Measurements from ENCODE around the gene PDE4D. TPM values are rescaled to one million over a fixed set of nuclear protein-coding genes. Genes with fewer than 3 reads are reported as not detected.

The PDE4D gene
- total RNA-seq, 1 experiment from 2014 or later: 3.6 TPM

DNA sequence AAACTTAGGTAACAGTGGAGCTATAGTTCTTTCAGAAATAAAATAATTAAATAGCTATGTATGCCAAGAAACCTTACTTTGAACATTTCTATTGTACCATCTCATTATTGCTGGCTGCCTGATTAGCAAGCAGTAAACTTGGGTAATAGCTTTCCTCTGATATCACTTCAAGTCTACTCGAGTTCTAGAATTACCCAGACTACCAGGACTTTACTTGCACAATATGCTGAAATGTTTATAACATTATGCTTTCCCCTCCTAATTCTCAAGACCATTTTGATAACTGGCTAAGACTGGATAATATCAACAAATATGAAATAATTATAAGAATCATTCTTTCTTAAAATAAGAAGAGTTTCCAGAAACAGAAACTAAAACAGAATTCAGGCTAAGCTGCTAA is 798.0 kb downstream of the PDE4D start:
- Histone ChIP-seq H4K20me1 (ENCODE audit: low read length) (no peaks in the 10 kb centered on the region), H3F3A (ENCODE audit: low read length, unreplicated experiment) (no peaks in the 10 kb centered on the region), H3K79me2 (ENCODE audit: low read length) (no peaks in the 10 kb centered on the region), H3K9me3 (ENCODE audit: low read length) (no peaks in the 10 kb centered on the region), H3K9me2 (replicated peaks; ENCODE audit: low read length) (no peaks in the 10 kb centered on the region), H3K36me3 (ENCODE audit: low read depth, low read length) (no peaks in the 10 kb centered on the region), H3K4me2 (ENCODE audit: low read length) (no peak overlapping the region), H3K27me3 (ENCODE audit: low read length) (no peaks in the 10 kb centered on the region), H3K9ac (ENCODE audit: low read length) (no peak overlapping the region), H3K27ac (ENCODE audit: low read length) (no peak overlapping the region), H3K4me1 (ENCODE audit: insufficient read depth, low read length) (peaks cover 15% of the 10 kb centered on the region), H3K4me3 (ENCODE audit: low read length) (no peak overlapping the region), H2AFZ (ENCODE audit: low read length) (no peak overlapping the region)
- ATAC-seq (no peak), DNase-seq (no peak)
- no TSS peak for BruUV-seq (replicated peaks)
- CTCF ChIA-PET: no interaction called here
- intact Hi-C loops (cut with micrococcal nuclease): no loop called here
- TF ChIP-seq EZH2phosphoT487 (IDR thresholded peaks at IDR 0.05; ENCODE audit: borderline replicate concordance, low read length) (no peak), EZH2 (IDR thresholded peaks at IDR 0.05; ENCODE audit: low read length, unreplicated experiment) (no peak)
- TF ChIP-seq, protein P1, sequence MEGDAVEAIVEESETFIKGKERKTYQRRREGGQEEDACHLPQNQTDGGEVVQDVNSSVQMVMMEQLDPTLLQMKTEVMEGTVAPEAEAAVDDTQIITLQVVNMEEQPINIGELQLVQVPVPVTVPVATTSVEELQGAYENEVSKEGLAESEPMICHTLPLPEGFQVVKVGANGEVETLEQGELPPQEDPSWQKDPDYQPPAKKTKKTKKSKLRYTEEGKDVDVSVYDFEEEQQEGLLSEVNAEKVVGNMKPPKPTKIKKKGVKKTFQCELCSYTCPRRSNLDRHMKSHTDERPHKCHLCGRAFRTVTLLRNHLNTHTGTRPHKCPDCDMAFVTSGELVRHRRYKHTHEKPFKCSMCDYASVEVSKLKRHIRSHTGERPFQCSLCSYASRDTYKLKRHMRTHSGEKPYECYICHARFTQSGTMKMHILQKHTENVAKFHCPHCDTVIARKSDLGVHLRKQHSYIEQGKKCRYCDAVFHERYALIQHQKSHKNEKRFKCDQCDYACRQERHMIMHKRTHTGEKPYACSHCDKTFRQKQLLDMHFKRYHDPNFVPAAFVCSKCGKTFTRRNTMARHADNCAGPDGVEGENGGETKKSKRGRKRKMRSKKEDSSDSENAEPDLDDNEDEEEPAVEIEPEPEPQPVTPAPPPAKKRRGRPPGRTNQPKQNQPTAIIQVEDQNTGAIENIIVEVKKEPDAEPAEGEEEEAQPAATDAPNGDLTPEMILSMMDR (conservative IDR thresholded peaks at IDR 0.05; ENCODE audit: low read depth, low read length): no peak
- POLR2A ChIA-PET (ENCODE audit: unreplicated experiment): no interaction called here

DNA sequence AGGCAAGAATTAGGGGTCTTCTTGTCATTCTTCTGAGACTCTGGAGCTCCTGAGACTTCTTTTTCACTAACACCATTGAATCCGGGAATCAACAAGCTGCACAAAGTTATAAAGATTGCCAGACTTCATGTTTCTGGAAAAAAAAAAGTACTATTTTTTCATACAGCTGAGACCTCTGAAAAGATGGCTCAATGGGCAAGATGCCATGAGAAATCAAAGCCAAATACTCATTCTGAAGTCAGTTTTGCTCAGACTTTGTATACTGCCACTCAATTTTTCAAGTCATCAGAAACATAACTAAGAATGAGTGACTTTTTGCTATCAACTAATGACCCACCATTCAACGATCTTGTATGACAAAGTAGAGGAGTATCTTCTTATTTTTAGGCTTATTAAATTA is 798.7 kb downstream of the PDE4D start:
- H3K4me2 ChIP-seq (ENCODE audit: low read length): no peak overlapping the region
- no peaks in the 10 kb centered on the region for H3K36me3 ChIP-seq (ENCODE audit: low read depth, low read length)
- ChIA-PET CTCF (no interaction called here), POLR2A (ENCODE audit: unreplicated experiment) (no interaction called here)
- TF ChIP-seq, protein P1 (conservative IDR thresholded peaks at IDR 0.05; ENCODE audit: low read depth, low read length): no peak
- no peak for TF ChIP-seq EZH2 (IDR thresholded peaks at IDR 0.05; ENCODE audit: low read length, unreplicated experiment)
- no peak for TF ChIP-seq EZH2phosphoT487 (IDR thresholded peaks at IDR 0.05; ENCODE audit: borderline replicate concordance, low read length)
- BruUV-seq (replicated peaks): no TSS peak
- no peak overlapping the region for H2AFZ ChIP-seq (ENCODE audit: low read length)
- H3K79me2 ChIP-seq (ENCODE audit: low read length): no peaks in the 10 kb centered on the region
- H3K4me3 ChIP-seq (ENCODE audit: low read length): no peak overlapping the region
- no peaks in the 10 kb centered on the region for H3F3A ChIP-seq (ENCODE audit: low read length, unreplicated experiment)
- no peak overlapping the region for H3K9ac ChIP-seq (ENCODE audit: low read length)
- intact Hi-C loops (cut with micrococcal nuclease): no loop called here
- ATAC-seq: no peak
- no peak overlapping the region for H3K27ac ChIP-seq (ENCODE audit: low read length)
- no peaks in the 10 kb centered on the region for H3K9me2 ChIP-seq (replicated peaks; ENCODE audit: low read length)
- no peak for DNase-seq
- H3K27me3 ChIP-seq (ENCODE audit: low read length): no peaks in the 10 kb centered on the region
- H3K9me3 ChIP-seq (ENCODE audit: low read length): no peaks in the 10 kb centered on the region
- no peaks in the 10 kb centered on the region for H4K20me1 ChIP-seq (ENCODE audit: low read length)
- peaks cover 12% of the 10 kb centered on the region for H3K4me1 ChIP-seq (ENCODE audit: insufficient read depth, low read length)

DNA sequence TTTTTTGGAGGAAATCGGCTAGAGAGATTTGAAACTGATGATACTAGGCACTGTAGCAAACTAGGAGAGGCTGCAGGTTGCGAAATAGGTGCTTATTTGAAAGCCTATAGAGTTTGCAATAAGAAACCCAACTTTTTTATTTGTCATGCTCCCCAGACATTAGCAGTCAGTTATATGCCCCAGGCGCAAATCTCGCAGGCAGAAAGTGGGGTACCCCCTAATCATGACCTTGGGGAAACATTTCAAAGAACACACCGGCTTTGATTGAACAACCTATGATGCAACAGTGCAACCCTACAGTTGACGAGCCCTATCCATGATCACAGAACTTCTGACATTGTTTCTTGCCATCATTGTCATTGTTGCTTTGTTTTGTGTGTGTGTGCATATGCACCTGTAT is 800.2 kb downstream of the PDE4D start:
- ChIA-PET POLR2A (ENCODE audit: unreplicated experiment) (no interaction called here), CTCF (no interaction called here)
- Histone ChIP-seq H3K9me3 (ENCODE audit: low read length) (no peaks in the 10 kb centered on the region), H3K27ac (ENCODE audit: low read length) (no peak overlapping the region), H3K4me2 (ENCODE audit: low read length) (no peak overlapping the region), H3K9me2 (replicated peaks; ENCODE audit: low read length) (no peaks in the 10 kb centered on the region), H3K4me1 (ENCODE audit: insufficient read depth, low read length) (no peaks in the 10 kb centered on the region), H3K36me3 (ENCODE audit: low read depth, low read length) (no peaks in the 10 kb centered on the region), H3K27me3 (ENCODE audit: low read length) (no peaks in the 10 kb centered on the region), H3K9ac (ENCODE audit: low read length) (no peak overlapping the region), H3K79me2 (ENCODE audit: low read length) (no peaks in the 10 kb centered on the region), H3K4me3 (ENCODE audit: low read length) (no peak overlapping the region), H4K20me1 (ENCODE audit: low read length) (no peaks in the 10 kb centered on the region), H3F3A (ENCODE audit: low read length, unreplicated experiment) (no peaks in the 10 kb centered on the region), H2AFZ (ENCODE audit: low read length) (no peak overlapping the region)
- ATAC-seq (no peak), DNase-seq (no peak)
- intact Hi-C loops (cut with micrococcal nuclease): no loop called here
- BruUV-seq (replicated peaks): no TSS peak
- TF ChIP-seq EZH2 (IDR thresholded peaks at IDR 0.05; ENCODE audit: low read length, unreplicated experiment) (no peak), EZH2phosphoT487 (IDR thresholded peaks at IDR 0.05; ENCODE audit: borderline replicate concordance, low read length) (no peak)
- TF ChIP-seq, protein P1 (conservative IDR thresholded peaks at IDR 0.05; ENCODE audit: low read depth, low read length): no peak
